ENCODE measurements around the gene SH3RF3.

The SH3RF3 gene

GRCh38 chr2:109353806-109354745 is 225.1 kb downstream of the SH3RF3 start:
- no peak for DNase-seq (ENCODE audit: low read depth)

- DNase-seq (ENCODE audit: low read depth) = no peak
Observed at GRCh38 chr2:109355192-109355843, 226.3 kb downstream of the SH3RF3 start.

- no peak for DNase-seq (ENCODE audit: low read depth)
Observed at GRCh38 chr2:109356324-109357035, 227.5 kb downstream of the SH3RF3 start.

- no peak for DNase-seq (ENCODE audit: low read depth)
Observed at GRCh38 chr2:109364217-109364616, 235.2 kb downstream of the SH3RF3 start.

GRCh38 chr2:109365131-109365530 is 236.1 kb downstream of the SH3RF3 start:
- DNase-seq (ENCODE audit: low read depth) = no peak

GRCh38 chr2:109367683-109368082 is 238.7 kb downstream of the SH3RF3 start:
- no peak for DNase-seq (ENCODE audit: low read depth)

GRCh38 chr2:109368798-109369197 is 239.8 kb downstream of the SH3RF3 start:
- DNase-seq (ENCODE audit: low read depth) = no peak

- DNase-seq (ENCODE audit: low read depth) = no peak
Observed at GRCh38 chr2:109369671-109370191, 240.7 kb downstream of the SH3RF3 start.

- no peak for DNase-seq (ENCODE audit: low read depth)
Observed at GRCh38 chr2:109370399-109371035, 241.5 kb downstream of the SH3RF3 start.

- DNase-seq (ENCODE audit: low read depth) = no peak
Observed at GRCh38 chr2:109371481-109372170, 242.6 kb downstream of the SH3RF3 start.

GRCh38 chr2:109372171-109372568 is 243.2 kb downstream of the SH3RF3 start:
- no peak for DNase-seq (ENCODE audit: low read depth)

- no peak for DNase-seq (ENCODE audit: low read depth)
Observed at GRCh38 chr2:109372614-109373013, 243.6 kb downstream of the SH3RF3 start.

- no peak for DNase-seq (ENCODE audit: low read depth)
Observed at GRCh38 chr2:109373791-109374547, 245.0 kb downstream of the SH3RF3 start.

GRCh38 chr2:109374548-109375130 is 245.6 kb downstream of the SH3RF3 start:
- no peak for DNase-seq (ENCODE audit: low read depth)

GRCh38 chr2:109375131-109375561 is 246.1 kb downstream of the SH3RF3 start:
- no peak for DNase-seq (ENCODE audit: low read depth)

- DNase-seq (ENCODE audit: low read depth) = no peak
Observed at GRCh38 chr2:109375656-109376055, 246.7 kb downstream of the SH3RF3 start.

- no peak for DNase-seq (ENCODE audit: low read depth)
Observed at GRCh38 chr2:109376115-109376514, 247.1 kb downstream of the SH3RF3 start.

GRCh38 chr2:109376796-109377495 is 247.9 kb downstream of the SH3RF3 start:
- DNase-seq (ENCODE audit: low read depth) = no peak

GRCh38 chr2:109377976-109378375 is 249.0 kb downstream of the SH3RF3 start:
- DNase-seq (ENCODE audit: low read depth) = no peak
